GM19193 (cell line): ENCODE results near the gene SCAF8.

ENCODE experiments used
- POLR2A ChIP-seq: IDR thresholded peaks from 4 replicates; pipeline ENCODE4 v1.6.1; 2011; ENCODE audit not compliant: insufficient read depth, insufficient read length; ENCODE audit errors: extremely low read depth

SCAF8 gene

GRCh38 chr6:154757352-154758050, 24.3 kb downstream of the SCAF8 start:
- no peak for TF ChIP-seq POLR2A

DNA sequence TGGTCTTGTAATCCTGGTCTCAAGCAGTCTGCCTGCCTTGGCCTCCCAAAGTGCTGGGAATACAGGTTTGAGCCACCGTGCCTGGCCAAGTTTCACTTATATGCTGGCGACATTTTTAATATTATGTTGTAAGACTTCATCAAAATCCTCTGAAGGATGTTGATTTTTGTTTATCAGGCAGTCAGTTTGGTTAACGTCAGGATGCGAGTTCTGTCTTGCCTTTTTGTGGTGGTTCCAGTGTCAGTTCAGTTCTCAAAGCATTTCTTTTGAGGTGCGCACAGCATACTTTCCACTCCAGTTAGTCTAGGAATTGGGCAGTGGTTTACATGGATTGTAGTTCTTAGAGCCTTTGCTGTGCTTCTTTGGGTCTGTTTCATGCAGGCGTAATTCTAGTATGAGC, 24.9 kb downstream of the SCAF8 start:
- TF ChIP-seq POLR2A: no peak

- no peak for TF ChIP-seq POLR2A
Observed at GRCh38 chr6:154763650-154764049, 30.4 kb downstream of the SCAF8 start.

- TF ChIP-seq POLR2A: no peak
Observed at GRCh38 chr6:154765273-154765672, 32.1 kb downstream of the SCAF8 start.

- no peak for TF ChIP-seq POLR2A
Observed at GRCh38 chr6:154766288-154766687, 33.1 kb downstream of the SCAF8 start.

DNA sequence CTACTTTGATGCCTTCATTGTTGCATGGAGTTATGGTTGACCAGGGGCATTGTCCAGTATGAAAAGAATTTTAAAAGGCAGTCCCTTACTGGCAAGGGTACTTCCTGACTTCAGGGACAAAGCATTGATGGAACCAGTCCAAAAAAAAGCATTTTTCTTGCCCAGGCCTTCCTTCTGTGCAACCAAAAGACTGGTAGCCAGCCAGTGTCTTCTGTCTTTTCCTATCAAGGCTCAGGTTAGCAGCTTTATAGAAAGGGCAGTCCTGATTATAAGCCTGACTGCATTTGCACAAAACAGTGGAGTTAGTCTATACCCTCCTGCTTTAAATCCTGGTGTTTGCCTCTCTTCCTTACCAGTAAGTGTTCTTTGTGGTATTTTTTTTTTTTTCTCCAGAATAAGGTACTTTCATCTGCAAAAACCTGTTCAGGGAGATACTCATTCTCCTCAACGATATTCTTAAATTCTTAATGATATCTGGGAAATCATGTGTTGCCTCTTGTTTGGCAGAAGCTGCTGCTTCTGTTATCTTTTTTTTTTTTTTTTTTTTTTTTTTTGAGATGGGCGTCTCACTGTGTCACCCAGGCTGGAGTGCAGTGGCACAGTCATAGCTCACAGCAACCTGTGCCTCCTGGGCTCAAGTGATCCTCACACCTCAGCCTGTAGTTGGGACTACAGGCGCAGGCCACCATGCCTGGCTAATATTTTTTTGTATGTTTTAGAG, 33.9 kb downstream of the SCAF8 start:
- TF ChIP-seq POLR2A: no peak

DNA sequence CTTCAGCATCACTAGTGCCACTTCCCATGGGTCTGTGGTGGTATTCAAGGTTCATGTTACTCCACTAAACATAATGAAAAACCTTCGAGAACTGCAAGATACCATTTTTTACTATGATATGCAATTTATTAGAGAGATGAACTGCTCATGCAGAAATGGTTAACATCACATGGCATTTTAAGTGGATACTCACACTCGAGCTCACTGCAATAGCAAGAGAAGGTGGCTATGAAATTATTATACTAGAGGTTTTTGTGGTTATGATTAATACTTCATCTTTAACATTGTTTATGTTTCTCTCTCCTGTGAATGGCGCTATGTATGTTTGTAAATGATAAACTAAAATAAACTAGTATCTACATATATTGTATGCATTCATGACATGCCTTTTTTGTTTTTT, 35.1 kb downstream of the SCAF8 start:
- TF ChIP-seq POLR2A: no peak

- TF ChIP-seq POLR2A: no peak
Observed at GRCh38 chr6:154773610-154774089, 40.4 kb downstream of the SCAF8 start.

- TF ChIP-seq POLR2A: no peak
Observed at GRCh38 chr6:154782193-154782592, 49.0 kb downstream of the SCAF8 start.

DNA sequence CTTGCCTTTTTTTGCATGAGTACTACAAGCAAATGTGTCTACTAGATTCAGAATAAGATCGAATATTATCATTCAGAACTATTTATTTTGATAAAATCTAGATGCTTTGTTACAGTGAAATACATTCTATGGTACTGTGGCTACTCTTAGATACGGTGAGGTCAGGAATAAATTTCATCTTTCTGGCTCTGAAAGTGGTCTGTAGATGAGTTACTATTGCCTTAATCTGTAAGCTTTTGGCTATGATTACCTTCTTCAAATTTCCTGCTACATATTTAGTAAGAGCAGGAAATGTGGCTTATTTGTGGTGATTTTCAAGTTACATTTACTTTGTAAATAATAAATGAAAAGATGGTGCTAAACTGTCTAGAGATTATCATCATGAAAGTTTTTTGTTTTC, 50.0 kb downstream of the SCAF8 start:
- no peak for TF ChIP-seq POLR2A

DNA sequence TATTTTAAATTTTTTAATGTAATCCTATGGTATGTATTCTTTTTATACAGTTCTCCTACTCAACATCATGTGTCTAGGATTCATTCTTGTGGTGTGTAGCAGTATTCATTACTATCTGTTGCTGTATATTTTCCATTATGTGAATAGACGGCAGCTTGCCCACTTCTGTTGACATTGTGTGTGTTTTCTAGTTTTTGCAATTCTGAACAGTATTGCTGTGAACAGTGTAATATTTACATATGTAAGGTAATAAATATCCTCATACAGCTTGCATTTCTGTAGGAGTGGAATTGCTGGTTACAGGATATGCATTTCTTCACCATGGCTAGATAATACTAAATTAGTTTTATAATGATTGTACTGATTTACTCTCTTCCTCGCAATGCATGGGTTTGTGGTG, 51.9 kb downstream of the SCAF8 start:
- TF ChIP-seq POLR2A: no peak

GRCh38 chr6:154786144-154786868, 53.1 kb downstream of the SCAF8 start:
- TF ChIP-seq POLR2A: no peak

DNA sequence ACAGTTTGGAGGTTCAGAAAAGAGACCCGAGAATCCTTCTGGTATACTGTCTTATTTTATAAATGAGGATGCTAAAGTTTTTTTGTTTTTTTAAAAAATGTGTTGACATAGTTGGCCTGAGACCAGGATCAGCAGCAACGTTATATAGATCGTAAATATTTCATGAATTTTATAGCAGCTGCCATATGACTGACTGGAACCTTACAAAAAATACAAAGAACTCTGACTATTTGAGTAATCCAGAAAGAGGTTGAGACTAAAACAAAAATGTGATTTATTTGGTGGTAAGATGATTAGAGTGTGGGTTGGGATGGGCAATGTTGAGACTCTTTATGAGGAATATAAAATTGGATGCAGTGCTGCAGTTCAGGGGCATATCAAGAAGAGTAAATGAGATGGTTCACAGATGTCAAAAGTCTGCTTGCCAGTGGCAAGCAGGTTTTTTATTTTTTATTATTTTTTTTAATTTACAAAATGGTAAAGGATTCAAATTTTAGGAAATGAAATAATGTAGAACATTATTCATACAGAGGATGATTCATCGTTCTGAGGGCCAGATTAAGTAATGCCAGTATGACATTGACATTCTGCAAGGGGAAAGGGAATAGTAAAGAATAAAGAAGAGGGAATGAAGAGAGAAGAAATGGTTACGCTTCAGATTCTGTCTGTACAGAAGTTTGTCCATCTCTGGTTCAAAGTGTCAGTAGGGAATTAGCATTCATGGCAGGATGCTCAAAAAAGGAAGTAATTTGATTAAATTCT, 58.5 kb downstream of the SCAF8 start:
- TF ChIP-seq POLR2A: no peak

GRCh38 chr6:154792325-154792724, 59.1 kb downstream of the SCAF8 start:
- no peak for TF ChIP-seq POLR2A

DNA sequence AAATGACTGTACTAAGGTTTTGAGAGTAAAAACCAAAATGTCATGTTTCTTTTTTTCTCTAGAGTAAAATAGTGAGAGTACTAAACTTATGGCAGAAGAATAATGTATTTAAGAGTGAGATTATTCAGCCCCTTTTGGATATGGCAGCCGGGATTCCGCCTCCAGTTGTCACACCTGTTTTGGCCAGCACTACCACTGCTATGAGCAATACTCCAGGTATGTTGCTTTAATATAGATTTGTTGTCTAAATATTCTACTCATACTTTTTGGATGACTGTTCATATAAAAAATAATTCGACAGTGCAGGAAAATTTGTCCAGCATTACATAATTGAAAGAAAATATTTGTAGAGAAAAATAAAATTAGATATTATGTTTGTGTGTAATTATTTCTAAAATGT, 59.5 kb downstream of the SCAF8 start:
- no peak for TF ChIP-seq POLR2A
